HEK293T (cell line): ENCODE results near the gene CDKN2B.

Experiments used
- FOXK2 ChIP-seq: fragments of 450-650 bp; IDR thresholded peaks from 2 replicates; pipeline ENCODE4 v1.6.1; 2016; ENCODE audit warnings: mild to moderate bottlenecking
- FOXM1 ChIP-seq: fragments of 450-650 bp; IDR thresholded peaks from 2 replicates; pipeline ENCODE4 v1.6.1; 2017; ENCODE audit warnings: mild to moderate bottlenecking, borderline replicate concordance
- NFRKB ChIP-seq: fragments of 450-650 bp; IDR thresholded peaks from 2 replicates; pipeline ENCODE4 v1.6.1; 2016; ENCODE audit warnings: mild to moderate bottlenecking, moderate library complexity
- TARDBP ChIP-seq: fragments of 450-650 bp; IDR thresholded peaks from 2 replicates; pipeline ENCODE4 v1.6.1; 2016
- ZNF384 ChIP-seq: fragments of 450-650 bp; IDR thresholded peaks from 2 replicates; pipeline ENCODE4 v1.6.1; 2016

- TF ChIP-seq TARDBP = no peak
- no peak for TF ChIP-seq FOXM1
- TF ChIP-seq FOXK2 = no peak
- TF ChIP-seq ZNF384 = no peak
- TF ChIP-seq NFRKB = no peak
Observed at GRCh38 chr9:22005702-22006606, 3.2 kb downstream of the CDKN2B start.
